Esophagus mucosa (tissue), 1 donor: ENCODE data around the gene ECM2. TPM values are rescaled to one million over a fixed set of nuclear protein-coding genes. Genes with fewer than 3 reads are reported as not detected.

ENCODE experiments used
- ATAC-seq: fragments of 200-7000 bp; cut with Tn5 transposase; one replicate; pipeline ENCODE4 v1.9.1; 2020
- total RNA-seq: library from RNA; stranded (reverse); gene quantifications from one replicate; pipeline ENCODE4 v1.2.4, GENCODE V29; 2023
- donor health status: DM: yes; HTN: yes; CAD: no.

The ECM2 gene
- total RNA-seq, 1 donor from 2014 or later: 0.56 TPM

DNA sequence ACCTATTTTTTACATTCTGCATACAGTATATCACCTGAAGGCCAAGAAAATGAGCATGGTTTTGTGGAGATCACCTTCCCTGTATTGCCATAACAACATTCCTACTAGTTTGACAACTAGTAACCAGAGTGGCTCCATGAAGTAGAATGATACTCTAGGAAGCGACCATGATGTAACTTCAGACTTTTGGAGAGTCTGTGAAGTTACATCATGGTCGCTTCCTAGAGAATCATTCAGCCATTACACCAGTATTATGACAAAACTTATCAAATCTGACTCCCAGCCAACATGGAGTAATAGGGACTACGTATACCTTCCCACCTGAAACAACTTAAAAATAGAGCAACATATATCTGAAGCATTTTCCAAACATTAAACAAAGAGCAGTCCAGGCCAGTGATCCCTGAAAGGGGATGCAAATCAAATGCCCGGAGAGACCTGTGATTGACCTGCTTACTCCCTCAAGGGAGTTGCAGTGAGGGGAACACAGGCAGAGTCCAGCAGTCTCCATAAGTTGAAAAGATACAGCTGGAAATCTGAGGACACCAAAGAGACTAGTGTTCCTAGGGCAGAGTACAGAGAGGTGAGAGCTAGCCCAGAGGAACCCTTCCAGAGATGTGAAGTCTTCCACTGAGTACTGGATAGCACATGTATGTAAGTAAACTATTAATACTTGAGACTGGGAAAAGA, 7.8 kb downstream of the ECM2 start:
- peak; percentile 22 for ATAC-seq

DNA sequence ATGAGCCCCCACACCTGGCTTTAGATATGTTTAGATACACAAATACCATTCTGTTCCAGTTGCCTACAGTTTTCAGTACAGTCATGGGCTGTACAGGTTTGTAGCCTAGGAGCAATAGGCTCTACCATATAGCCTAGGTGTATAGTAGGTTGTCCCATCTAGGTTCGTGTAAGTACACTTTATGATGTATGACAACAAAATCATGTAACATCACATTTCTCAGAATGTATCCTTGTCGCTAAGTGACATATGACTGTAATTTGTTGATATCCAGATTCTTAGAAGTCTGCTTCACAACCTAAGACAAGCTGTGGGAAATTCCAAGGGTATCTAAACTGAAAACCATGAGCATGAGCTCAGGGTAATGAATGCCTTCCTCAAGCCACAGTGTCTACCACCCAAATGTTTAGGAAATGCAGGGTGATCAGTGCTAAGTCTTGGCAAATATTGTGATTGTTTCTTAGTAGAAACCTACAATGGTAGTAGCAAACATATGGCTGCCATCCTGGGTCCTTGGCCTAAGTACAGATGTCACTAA, 8.4 kb downstream of the ECM2 start:
- no peak for ATAC-seq

DNA sequence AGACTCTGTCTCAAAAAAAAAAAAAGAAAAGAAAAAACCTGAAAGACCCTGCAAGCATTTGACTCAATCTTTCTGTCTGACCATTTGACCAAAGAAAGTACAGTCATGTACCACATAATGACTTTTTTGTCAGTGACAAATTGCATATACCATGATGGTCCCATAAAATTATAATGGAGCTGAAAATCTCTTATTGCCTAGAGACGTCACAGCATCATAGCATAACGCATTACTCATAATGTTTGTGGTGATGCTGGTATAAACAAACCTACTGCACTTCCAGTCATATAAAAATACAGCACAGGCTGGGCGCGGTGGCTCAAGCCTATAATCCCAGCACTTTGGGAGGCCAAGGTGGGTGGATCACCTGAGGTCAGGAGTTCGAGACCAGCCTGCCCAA, 10.5 kb downstream of the ECM2 start:
- no peak for ATAC-seq

DNA sequence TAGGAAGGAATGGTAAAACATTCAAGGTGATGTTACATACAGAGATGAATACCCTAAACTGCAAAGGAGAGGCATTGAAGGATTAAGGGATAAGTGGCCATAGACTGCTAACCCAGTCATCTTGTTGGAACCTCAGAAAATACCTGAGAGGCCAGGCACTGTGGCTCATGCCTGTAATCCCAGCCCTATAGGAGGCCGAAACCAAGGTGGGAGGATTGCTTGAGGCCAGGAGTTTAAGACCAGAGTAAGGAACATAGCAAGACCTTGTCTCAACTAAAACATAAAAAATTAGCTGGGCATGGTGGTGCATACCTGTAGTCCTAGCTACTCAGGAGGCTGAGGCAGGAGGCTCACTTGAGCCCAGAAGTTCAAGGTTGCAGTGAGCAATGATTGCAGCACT, 10.9 kb downstream of the ECM2 start:
- ATAC-seq: no peak

DNA sequence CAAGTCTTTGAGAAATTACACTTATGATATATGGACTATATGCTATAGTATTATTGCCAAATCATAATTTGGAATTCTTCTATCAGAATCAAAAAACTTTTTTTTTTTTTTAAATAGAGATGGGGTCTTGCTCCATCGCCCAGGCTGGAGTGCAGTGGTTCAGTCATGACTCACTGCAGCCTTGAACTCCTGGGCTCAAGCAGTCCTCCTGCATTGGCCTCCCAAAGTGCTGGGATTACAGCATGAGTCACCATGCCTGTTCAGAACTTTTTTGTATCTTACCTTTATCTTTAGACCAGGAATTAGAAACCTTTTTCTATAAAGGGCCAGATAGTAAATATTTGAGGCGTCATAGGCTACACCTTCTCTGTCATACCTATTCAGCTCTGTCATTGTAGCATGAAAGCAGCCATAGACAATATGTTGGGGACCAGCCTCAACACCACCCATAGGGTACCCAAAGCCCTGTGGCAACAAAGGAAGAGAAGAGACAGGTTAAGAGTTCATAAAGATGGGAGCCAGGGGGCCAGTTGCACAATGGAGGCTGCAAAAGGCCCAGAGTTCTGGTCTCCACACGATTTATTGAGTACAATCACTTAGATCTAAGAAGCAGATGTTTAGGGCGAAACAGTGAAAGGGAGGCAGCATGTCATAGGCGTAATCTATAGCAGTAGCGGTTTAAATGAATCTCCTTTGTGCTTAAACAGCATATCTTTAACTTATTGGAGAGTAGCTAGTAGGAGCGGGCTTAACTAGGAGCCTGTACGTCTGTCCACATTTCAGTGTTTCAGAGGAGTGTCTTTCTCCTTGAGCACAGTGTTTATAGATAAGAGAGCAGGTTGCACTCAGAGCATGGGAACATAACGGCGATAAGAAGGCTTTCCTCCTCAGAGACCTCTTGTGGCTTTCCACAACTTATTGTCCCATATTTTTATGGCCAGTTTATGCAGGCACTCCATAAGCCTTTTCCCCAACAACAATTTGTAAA, 12.5 kb downstream of the ECM2 start:
- no peak for ATAC-seq

DNA sequence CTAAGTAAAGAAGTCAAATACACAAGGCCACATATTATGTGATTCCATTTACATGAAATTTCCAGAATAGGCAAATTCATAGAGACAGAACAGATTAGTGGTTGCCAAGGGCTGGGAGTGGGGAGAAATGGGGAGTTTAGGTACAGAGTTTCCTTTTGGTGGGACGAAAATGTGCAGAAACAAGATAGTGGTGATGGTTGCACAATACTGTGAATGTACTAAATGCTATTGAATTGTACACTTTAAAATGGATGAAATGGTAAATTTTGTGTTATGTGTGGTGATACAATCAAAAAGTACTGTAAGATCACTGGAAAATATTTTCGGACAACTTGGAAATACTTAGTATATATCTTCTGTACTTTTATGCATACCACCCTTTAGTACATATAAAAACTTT, 15.0 kb downstream of the ECM2 start:
- ATAC-seq: no peak

DNA sequence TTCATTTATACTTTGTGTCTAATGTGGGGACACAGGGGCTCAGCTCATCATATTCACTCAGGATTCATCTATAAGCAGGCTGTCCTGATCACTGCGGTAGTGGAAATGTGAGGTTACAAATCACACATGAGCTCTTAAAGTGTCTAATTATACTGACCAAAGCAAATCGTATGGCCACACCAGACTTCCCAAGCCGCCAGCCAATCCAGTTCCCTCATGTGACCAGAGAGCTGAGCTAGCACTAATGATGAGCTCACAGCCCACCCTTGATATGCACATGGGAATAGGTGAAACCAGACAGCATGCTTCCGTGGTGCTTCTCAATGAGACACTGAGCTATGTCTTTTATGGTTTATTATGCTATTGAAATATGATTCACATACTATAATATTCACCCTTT, 17.6 kb downstream of the ECM2 start:
- ATAC-seq: no peak

DNA sequence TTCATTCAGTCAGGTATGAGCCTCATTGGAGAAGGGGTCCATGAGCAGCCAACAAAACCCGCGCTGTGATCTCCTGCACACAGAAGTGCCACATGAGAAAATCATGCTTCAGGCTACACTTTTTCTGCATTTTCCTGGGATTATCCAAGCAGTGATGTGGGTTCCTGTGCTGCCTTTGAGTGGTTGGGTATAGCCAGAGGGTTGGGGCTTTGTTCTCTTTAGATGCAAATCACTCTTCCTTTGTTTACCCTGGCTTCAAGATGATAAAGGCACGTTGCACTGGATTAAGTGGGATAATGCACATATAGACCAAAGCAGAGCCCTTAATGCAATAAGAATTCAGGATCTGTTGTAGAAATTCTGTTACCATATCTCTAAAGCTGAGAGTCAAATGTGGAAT, 18.7 kb downstream of the ECM2 start:
- no peak for ATAC-seq

DNA sequence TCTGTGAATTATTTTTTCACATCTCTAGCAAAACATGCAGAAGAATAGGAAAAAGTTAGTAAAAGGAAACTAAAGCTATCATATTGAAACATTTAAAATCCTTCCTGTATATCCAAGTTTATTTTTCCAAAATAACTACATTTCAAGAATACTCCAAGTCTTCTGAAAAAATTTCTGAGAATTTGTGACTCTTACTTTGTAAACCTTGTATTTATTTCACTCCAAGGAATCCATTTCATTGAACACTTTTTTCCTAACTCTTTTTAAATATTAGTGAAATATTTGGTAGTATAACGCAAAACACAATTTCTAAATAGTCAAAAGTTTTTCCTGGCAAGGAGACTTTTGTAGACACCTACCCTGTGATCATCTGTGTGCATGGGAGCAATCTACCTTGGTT, 19.3 kb downstream of the ECM2 start:
- no peak for ATAC-seq

DNA sequence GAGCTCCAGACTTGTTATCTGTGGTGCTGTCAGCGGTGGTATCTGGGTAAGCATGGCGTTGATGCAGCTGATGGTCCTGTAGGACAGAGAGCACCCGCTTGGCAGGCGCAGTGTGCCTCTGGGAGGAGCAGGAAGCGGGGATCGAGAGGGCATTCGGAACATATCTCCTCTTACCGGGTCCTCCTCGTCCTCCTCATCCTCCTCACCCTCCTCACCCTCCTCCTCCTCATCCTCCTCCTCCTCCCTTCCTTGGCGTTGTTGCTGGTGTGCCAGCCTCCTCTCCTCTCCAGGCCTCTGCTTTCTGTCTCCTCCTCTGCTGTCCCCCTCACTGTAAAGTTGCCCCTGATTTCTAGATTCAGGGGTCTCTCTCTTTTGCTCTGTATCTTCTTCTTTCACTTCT, 21.2 kb downstream of the ECM2 start:
- ATAC-seq: no peak

DNA sequence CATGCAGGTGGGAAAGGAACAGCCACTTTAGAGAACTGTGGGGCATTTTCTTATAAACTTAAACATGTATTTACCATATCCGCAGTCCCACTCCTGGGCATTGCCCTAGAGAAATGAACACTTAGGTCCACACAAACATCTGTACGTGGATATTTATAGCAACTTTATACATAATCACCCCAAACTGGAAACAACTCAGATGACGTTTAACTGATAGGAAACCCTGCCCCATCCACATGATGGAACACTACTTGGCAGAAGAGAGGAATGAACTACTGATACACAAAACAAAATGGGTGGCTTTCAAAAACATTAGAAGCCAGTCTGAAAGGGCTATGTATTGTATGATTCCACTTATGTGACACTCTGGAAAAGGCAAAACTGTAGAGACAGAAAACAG, 22.4 kb downstream of the ECM2 start:
- no peak for ATAC-seq

DNA sequence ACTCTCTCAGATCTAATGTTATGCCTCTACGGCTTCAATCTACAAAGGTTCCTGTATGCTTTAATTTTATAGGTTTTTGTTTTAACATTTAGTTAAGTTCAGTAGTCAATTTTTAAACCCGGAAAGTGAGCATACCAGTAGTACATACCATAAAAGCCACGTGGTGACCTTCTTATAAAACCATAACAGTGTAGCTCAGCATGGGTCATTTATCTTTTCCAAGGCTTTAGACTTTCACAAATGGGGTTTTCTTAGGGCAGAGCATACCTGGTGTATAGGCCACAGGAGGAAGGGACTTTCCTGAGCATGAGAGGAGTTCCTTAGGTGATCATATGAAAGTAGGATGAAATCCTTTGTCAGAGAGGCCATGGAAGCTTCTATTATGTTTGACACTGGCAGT, 23.2 kb downstream of the ECM2 start:
- no peak for ATAC-seq

DNA sequence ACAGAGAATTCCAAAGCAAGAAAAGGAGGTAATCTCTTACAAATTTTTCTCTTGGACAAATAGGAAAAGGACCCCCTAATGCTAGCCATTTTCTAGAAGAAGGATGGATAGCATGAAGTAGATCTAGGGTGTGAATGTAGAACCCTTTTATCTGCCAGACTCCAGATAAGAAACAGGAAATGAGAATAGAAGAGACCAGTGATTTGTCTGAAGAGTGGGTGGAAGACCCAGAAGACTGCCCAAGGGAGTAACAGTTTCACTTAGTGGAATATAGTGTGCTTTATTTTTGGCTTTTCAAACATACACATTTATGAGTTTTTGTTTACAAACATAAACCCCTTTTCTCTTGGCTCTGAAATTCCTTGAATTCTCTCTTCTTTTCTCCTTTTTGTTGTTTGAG, 25.0 kb downstream of the ECM2 start:
- no peak for ATAC-seq

DNA sequence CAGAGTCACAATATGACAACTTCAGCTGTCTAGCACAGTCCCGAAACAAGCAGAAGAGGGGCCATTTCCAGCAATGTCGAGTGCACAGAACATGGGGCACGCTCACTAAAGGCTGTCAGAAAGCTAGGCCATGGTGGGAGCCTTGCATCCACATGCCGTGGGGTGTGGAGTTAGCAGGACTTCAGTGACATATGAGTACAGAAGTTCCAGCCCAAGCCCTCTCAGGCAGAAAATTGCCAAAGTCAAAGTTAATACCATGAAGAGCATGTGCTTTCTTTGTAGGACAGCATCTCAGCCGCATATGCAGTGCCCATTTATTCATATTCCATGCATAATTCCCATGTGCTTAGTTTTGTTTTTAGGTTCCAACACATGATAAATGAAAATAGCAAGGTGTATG, 26.7 kb downstream of the ECM2 start:
- ATAC-seq: no peak

DNA sequence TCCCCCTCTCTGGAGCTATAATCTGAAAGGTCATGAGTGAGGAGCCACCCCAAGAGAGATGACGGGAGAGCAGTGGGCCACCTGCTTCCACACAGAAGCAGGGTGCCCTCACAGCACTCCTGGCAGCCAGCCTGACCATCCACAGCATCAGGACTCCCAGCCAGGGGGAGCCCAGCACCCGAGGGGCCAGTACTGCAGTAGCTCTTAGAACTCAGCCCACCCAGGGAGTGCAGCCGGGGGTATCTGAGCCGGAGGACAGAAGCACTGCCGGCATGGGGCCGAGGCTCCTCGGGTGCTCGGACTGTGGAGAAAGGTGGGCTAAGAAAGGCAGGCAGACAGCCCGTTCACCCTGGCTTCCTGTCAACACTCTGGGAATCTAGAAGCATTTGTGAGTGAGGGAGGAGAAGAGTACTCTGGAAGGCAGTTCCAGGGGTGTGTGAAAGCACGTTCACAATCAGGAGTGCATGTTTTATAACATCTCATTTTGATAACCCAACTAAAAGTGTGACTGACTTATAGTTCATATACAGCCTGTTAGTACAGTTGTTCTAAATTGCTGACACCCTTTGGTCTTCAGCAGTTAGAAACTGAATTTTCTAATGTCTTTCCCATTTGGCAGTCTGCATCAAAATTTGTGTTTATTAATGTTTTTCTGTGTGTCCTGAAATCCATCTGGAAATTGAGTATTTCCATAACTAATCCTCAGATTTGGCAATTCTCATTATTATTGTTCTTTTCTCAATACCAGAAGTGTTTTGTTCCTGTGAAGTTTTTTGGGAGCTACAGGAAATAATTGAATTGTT, 27.6 kb downstream of the ECM2 start:
- ATAC-seq: no peak

DNA sequence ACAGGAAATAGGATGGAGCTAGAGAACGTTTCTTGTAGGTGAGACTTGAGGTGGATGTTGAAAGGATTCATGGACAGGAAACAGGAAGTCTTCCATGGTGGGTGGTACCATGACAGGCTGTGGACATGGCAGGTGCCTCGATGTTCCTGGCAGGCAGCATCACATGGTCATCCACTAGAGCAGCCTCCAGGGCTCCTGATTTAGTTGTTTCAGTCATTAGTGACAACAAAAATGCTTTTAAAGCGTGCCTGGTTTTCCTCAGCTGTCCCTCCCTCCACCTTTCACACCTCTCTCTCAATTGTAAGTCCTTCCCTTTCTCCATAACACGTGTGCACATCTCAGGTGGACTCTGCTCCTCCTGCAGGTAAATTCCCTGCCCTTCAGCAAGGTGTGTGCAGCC, 28.3 kb downstream of the ECM2 start:
- ATAC-seq: no peak

DNA sequence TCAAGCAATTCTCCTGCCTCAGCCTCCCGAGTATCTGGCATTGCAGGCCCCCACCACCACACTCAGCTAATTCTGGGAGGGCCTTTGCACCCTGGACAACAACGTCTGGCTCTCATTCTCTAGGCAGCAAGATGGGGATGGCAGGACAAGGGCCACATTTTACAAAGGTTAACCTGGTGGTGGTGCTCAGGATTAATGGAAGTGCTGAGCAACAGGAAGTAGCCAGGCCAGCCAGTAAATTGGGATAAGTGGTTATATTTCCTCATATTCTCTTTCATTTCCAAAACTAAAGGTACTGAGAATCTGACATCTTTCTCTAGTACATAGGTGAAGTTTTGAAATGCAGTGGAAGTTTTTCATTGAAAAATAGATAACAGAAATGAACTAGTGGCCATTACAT, 28.8 kb downstream of the ECM2 start:
- no peak for ATAC-seq

DNA sequence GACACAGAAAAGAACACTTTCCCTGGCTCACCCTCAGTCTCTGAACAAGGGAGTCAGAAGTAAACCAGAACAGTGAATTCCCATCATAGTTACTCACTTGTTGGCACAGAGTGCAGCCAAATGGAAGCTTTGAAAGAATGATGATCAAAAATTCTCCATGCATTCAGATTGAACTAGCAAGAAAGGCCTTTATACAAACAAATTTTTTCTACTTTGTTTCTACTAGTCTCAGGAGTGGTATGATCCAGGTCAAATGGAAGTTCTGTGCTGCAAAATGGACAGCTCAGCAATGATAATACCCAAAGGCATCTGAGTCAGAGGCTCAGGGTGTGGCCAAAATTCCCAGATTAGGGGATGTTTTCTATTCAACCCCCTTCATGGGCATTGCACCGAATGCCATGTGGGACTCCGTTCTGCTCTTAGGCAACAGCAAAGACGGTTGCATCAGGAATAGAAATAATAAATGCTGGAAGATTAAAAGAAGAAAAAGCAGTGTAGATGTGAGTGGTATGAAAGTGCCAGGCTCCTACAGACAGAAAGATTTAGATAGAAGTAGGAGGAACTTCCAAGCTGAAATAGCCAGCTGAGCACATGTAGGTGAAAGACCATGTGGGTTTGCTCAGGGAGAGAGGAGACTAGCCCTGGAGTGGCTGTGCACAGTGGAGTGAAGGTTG, 29.5 kb downstream of the ECM2 start:
- ATAC-seq: peak; percentile 93

DNA sequence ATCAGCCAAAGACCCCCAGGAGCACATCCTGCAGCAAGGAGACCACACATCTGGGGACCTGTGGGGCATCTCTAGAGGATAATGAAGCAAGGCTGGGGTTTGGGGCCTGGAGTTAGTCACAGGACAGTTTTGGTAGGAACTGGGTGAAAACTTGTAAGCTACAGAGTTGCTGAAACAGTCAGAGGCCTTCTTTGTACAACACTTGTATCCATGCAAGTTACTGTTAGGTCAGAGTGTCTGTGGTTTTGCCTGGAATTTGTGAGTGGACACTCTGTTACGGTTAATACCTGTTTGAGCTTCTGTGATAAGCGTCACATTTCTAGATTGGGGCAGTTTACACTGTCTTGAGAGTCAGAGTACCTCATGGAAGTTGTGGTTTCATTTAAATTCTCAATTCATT, 30.9 kb downstream of the ECM2 start:
- no peak for ATAC-seq

DNA sequence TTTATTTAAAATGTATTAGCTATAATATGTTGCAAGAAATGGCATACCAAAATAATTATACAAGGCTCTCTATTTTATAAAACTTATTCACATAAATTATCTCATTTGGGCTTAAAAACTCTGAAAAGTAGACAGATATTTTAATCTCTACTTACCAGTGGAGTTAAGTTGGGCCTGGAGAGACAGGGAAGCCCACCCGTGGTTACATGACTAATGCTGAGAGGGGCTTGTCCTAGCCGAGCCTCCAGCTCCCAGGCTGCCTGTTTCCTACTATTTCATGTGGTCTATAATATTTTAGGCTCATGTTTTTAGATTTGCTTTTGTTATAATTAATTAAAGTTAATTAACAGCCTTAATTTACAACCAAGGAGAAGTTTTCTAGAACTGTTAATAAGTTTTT, 32.6 kb downstream of the ECM2 start:
- no peak for ATAC-seq

DNA sequence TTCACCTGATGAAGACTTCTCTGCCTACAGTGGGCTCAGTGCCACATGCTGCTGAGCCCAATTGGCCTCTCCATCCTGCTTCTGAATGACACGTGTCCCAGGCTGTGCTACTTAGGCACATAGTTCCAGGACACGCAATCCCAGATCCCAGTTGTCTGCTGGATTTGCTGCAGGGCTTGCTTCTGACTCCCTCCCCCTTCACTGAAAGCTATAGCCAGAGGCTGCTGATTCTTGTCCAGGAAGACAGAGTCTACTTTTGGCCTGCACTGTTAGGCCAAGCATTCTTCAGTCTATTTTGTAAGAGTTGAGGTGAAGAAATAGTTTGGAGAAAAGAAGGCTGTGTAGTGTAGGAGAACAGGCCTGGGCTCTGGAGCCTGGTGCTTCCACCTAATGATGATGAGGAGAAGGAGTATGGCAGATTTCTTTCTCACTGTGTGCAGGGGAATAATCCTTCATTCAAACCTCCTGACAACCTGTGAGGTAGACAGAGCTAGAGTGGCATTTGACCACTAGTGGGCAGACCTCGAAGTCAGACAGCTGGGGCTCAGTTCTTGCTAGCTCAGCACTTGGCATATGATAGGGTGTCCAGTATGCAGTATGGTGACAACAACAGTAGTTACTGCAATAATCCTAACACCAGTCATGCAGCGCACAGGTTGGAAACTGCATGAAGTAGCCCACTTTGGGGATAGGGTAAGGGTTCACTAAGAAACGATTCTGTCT, 34.0 kb downstream of the ECM2 start:
- peak; percentile 45 for ATAC-seq

DNA sequence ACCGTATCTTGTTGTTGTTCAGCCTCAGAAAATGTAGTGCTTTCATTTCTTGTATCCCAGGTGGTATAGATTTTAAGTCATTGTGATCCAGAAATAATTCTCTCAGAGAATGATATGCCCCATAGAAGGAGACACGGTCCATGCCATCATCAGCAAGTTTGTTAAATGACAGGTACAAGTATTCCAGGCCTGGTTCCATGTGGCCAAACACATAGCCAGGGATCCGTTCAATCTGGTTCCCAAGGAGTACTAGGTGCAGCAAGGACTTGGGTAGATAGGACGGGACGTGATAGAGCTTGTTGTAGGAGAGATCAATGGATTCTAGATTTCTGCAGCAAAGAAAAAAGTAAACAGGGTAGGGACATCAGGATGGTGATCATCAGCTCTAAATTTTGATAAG, 35.1 kb downstream of the ECM2 start:
- no peak for ATAC-seq
